Activated T-cell treated with anti-CD3 and anti-CD28 coated beads, Interleukin-2, amount 50 U/mL, for 1 hour (primary cell): ENCODE measurements around the gene TOM1.

Experiments
- DNase-seq: peaks from one replicate; pipeline ENCODE4 v3.0.0-alpha.2; 2020

The TOM1 gene

DNA sequence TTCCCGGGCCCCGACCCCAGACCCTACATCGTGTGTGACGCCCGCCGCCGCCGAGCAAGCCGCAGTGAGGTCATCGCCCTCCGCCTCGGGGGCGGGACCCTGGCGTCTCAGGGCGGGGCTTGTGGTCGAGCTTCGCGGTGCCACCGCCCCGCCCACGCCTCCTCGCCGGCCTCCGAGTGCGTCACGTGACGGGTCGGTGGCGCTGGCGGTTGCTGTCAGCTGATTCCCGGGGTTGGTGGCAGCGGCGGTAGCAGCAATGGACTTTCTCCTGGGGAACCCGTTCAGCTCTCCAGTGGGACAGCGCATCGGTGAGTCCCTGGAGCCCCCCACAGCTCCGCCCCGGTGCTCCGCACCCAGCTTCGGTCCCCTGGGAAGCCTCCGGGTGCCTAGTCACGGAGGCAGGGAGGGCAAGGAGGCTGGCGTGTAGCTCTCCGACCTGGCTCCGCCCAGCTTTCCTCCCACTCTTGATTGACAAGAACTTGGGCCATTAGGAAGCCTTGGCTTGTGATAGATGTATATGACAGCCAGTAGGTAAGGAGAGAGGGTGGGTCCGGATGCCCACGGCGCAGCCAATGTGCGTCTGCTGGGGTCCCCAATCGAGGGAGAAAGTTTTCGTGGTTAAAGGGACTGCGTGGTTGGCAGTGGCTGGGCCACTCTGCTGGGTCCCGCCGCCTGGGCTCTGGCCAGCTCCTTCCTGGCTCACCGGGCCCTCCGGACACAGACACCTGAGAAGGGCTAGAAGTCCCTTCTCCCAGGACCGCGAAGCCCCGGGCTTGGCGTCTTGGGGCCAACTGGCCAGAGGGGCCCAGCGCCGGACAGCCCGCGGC lies at the start of gene TOM1:
Gene TOM1, plus strand, starts transcription at position 222 of the 827 bp plus-strand sequence. Its CDS starts 35 bp downstream, at position 257.
- DNase-seq = peak; percentile 99

DNA sequence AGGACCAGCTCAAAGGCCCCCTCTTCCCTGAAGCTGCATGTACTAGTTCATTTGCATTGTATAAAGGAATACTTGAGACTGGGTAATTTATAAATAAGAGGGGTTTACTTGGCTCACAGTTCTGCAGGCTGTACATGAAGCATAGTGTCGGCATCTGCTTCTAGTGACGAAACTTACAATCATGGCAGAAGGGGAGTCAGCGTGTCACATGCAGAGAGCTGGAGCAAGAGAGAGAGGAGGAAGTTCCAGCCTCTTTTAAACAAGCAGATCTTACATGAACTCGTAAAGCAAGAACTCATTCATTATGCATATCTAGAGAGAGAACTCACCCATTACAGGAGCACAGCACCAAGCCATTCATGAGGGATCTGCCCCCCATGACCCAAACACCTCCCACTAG lies 49.5 kb upstream of the TOM1 start:
- DNase-seq = no peak

DNA sequence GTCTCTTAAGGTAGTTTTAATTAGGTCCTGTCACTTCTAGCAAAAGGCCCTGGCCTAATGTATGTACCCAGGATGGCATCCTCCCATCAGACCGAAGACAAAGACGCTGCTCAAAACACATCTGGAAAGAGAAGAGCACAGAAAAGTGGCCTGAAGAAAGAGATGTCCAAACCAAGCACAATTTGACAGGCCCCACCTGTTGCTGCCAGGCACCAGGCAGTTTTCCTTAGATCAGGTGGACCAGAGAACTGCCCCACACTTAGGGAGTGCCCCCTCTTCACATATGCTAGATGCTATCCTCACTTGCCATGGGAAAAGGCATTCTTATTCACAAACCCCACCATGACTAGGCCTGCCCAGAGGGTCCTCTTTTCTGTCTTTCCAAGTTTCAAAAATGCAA lies 45.7 kb upstream of the TOM1 start:
- DNase-seq = no peak

DNA sequence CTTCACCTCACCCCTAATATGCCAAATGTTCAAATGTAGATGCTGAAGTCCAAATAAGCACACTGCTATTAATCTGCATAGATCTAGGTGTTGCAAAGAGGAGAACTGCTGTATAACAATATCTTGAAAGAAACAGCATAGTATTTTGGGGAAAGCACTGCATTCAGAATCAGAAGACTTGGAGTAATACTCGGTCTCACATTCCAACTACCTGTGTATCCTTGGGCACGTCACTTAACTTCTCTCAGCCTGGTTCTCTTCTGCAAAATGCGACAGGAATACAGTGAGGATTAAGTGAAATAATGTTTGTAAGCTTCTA lies 42.7 kb upstream of the TOM1 start:
- no peak for DNase-seq

DNA sequence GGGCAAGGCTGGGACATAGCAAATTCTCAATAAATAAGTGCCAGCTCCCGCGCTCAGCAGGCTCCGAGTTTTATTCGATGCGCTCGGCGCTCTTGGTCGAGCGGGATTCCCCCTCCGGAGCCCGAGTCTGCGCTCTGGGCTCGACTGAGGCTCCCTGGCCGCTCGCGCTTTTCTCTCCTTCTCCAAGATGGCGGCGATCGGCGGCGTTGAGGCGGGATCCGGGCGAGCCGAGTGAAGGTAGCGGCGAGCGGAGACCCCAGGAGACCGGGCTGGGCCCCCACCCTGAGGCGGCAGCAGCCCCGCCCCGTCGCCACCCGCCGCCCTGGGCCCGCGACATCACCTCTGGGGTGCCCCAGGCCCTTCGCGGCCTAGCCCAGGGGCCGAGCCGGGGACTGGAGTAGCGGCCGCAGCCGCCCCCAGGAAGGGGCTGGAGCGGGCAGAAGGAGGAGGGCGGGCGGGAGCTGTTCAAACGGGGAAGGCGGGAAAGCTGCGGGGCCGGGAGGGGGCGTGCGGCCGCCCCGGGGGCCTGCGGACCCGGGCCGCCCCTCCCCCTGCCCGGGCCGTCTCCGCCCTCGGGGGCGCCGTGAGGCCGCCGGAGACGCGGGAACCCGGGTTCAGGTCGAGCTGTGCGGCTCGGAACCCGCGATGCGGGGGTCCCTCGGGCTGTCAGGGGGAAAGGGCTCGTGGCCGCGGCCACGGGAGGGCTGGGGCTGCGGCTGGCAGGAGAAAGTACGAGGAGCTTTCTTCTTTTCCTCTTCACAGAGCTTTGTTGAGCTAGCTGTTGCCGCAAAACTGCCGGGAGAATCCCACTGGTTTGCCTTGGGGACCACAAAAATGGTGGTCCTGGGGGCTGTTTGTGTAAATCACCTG lies 42.1 kb upstream of the TOM1 start, which contains the start of gene HMGXB4:
Gene HMGXB4, plus strand, starts transcription at position 173 of the 870 bp plus-strand sequence. CDS start 4,898 bp downstream, outside the sequence.
- DNase-seq = peak; percentile 85

DNA sequence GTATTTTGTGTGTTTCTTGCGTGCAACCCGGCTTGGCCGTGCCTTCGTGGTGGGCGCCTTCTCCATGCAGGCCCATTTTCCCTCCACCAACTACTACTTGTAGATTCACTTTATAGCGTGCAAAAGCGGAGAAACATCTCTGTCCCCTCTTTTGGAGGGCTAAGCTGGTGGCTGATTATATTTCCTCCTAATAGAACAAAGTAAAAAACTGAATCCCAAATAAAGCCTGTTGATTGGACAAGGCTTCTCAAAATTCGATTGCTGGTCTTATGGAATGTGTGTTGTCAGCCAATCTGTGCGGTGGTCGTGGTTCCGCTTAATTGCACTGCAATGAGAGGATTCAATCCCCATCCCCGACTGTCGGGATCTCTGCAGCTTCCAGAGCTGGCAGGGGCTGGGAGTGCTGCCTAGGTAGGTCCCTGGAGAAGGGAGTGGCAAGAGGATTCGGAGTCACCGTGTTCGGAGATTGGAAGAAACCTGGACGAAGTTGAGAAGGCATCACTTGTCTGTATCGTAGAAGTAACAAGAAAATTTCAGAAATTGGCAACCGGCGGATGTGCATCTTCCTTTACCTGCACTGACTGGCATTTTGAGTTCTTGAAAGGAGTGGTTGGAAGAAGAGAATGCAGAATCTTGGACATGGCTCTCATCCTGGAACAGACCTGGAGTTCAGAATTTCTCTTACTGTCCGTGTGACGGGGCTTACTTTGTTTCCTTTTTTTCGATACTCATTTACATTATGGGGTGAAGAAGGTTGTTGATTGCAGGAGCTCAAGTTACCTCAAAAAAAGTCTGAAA lies 41.3 kb upstream of the TOM1 start:
- no peak for DNase-seq

DNA sequence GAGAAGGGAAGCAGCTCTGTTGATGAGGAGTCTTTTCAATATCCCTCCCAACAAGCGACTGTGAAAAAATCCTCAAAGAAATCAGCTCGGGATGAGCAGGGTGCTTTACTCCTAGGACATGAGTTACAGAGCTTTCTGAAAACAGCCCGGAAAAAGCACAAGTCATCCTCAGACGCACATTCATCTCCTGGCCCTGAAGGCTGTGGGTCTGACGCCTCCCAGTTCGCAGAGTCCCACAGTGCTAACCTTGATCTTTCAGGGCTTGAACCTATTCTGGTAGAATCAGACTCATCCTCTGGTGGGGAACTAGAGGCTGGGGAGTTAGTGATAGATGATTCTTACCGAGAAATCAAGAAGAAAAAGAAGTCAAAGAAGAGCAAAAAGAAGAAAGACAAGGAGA lies 34.7 kb upstream of the TOM1 start:
- no peak for DNase-seq

DNA sequence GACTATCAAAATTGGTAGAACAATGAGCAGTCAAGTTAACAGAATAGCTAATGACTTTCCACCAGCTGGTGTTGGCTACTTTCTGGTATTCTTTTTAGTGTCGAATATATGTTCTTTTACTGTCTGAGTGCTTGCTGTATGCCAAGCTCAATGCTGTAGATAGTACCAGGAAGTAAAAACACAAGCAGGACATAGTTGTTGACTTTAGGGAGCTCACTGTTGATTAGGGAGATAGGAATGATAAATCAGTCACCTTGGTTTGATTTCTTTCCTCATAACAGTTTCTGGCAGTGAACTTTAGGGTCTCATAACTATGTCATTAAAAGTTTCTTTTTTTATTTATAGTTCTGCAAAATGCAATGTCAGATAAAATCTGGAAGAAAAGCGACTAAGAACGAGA lies 33.4 kb upstream of the TOM1 start:
- no peak for DNase-seq

DNA sequence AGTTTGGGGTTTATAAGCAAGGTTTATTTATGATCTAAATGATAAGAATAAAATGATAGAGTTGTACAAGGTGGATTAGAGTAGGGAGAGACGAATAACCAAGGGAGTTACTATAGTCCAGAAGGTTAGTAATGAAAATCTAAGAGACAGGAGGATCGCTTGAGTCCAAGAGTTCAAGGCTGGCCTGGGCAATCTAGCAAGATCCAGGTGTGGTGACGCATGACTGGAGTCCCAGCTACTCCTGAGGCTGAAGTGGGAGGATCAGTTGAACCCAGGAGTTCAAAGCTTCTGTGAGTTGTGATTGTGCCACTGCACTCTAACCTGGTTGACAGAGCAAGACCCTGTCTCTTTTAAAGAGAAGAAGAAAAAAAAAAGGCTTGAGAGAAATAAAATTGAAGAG lies 30.1 kb upstream of the TOM1 start:
- DNase-seq = no peak

DNA sequence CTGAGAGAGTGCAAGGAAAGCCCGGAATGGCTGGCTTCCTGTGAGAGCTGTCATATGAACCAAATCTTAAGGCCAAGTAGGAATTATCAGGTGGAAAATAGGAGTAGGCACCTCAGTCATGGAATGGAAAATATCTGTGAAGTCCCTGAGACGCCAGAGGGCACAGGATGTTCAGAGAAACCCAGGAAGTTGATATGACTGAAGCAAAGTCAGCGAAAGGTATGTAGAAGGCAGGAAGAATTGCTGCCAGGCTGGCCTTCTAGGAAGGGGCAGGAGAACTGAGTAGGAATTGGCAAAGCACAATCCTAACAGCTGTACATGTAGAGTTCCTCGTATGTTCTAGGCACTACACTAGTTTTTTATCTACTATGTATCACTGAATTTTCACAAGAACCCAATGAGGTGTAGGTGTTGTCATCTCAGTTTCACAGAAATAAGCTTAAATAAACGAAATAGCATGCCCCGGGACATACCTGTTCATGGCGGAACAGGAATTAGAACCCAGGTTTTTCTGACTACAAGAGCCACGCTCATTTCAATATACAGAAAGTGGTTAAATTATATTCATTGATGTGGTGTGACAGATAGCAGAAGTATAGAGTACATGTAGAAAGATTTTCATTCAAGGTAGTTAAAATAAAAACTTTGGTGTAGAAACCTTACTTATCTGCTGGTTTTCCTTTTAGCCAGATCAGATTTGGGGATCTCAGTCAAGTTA lies 25.4 kb upstream of the TOM1 start:
- no peak for DNase-seq

DNA sequence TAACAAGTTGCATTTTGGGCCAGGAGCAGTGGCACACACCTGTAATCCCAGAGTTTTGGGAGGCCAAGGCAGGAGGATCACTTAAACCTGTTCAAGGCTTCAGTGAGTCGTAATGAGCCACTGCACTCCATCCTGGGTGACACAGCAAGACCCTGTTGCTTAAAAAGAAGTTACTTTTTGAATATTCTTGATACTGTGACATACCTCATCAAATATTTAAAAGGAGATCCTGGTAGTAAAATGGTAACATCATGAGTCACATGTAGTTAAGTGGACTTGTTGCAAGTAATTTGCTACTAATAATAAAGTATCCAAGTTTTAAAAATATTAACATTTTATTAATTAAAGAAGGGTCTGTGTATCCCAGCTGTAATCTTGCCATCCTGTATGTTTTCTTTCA lies 24.1 kb upstream of the TOM1 start:
- DNase-seq = no peak

DNA sequence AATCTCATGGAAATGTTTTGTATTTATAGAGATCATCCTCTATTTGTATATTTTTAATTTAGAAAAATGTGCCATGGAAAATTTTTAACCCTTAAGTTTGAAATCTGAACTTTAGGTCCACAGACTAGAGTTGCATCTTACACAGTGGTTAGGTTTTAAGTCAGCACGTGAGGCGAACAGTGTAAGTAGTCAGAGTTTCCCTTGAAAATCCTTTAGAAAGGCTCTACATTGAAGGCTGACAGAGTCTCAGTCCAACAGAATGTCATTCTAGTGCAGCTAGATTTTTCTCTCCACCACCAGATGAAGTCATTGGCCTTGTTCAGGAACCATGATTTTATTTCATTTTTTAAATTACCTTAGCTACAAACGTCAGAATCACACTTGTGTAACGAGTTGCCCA lies 23.7 kb upstream of the TOM1 start:
- no peak for DNase-seq

DNA sequence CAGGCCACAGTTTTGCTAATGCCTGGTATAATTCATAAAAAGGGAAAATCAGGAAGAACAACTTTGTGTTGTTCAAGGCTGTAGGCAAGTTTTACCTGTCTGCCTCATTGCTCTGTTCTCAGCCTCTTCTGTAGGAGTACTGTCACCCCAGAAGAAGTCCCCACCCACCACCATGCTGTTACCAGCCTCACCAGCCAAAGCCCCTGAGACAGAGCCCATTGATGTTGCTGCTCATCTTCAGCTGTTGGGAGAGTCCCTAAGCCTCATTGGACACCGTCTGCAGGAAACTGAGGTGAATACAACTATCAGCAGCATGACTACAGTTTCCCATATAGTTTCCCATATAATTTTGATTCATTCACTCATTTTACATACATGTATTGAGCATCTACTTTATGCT lies 11.6 kb upstream of the TOM1 start:
- DNase-seq = no peak

DNA sequence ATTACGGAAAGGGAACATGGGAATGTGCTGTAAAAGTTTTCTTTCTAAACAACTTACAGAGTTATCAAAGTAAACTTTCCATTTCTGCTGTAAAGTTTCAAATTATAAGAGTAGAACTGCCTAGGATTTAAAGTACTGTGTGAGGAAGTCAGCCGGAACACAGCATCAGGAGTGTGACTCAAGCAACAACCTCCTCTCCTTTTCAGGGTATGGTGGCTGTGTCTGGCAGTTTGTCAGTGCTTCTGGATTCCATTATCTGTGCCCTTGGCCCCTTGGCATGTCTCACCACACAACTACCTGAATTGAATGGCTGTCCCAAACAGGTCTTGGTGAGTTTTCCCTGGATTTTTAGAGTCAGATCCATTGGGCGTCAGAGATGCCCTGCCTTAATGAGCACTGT lies 6.9 kb upstream of the TOM1 start:
- no peak for DNase-seq

DNA sequence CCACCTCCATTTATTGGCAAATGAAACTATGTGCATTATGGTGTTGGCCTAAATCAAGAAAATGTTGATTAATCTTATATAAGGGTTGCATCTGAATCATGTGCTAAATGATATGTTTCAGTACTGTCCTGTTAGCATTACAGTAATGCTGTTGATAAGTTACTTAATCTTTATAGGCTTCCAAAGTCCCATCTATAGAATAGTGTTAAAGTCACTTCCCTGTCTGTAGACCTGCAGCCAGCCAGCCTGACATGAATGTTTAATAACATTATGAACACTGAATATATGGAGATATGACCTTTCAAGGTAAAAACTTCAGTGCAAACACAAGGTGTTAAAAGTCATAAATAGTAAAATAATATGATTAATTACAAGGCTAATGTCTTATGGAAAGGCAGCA lies 3.6 kb upstream of the TOM1 start:
- no peak for DNase-seq

DNA sequence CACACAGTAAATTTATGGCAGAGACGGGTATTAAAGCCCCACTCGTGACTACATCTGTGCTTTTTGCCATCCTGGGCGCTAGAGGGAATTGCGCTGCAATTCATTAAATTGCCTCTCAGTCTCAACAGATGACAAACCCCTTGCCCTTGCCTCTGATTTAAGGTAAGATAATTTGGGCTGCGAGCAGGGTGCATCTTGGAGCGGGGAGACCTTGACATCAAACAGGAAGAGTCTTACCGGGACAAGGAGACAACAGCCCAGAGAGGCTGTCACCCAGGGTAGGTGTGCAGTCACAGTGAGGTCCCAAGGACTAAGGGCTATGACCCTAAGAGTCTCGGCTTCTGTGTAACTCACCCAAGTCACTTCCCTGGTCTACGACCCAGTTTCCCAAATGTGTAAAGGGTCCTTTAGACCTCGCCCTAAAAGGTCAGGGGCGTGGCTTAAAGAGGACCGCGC lies 449 bp upstream of the TOM1 start:
- DNase-seq = no peak

DNA sequence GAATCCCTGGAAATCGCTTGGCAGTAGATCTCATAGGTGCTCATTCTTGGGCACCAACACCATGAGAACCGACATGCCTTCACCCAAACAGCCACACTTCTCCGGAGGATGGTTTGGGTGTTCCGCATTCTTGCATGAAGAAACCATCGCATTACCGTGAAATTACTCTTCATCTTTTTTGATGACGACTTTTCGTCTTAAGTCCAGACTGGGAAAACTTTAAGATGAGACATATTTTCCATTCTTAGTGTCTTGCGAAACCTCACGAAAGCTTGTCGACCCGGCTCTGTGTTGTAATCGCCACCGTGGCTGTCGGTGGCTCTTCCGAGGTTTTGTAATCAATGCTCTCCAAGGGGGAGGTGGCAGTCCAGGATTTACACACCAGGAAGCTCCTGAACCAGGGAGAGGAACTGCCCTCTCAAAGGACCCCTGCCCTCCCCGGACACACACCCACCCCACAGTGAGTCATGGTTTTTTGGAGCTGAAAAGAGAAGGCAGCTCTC lies 1.7 kb downstream of the TOM1 start:
- no peak for DNase-seq

DNA sequence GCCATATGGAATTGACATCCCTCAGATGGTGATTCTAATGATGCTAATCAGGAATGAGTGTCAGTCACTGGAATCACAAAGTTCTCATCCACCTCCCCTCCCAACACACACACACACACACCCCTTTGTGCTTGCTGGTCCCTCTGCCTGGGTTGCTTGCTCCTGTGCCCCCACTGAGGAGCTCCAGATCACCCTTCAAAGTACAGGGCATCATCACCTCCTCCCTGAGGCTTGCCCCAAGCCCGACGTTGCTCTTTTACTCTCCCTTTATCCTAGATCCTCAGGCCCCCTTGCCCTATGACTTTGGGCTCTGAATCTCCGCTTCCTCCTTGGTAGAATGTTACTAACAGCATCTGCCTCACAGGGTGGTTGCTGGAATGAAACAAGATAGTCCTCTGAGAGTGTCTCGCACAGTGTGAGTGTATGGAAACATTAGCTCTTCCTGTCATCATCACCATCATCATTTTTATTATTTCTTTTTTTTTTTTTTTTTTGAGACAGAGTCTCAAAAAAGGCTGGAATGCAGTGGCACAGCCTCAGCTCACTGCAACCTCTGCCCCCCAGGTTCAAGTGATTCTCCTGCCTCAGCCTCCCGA lies 3.4 kb downstream of the TOM1 start:
- DNase-seq = no peak

DNA sequence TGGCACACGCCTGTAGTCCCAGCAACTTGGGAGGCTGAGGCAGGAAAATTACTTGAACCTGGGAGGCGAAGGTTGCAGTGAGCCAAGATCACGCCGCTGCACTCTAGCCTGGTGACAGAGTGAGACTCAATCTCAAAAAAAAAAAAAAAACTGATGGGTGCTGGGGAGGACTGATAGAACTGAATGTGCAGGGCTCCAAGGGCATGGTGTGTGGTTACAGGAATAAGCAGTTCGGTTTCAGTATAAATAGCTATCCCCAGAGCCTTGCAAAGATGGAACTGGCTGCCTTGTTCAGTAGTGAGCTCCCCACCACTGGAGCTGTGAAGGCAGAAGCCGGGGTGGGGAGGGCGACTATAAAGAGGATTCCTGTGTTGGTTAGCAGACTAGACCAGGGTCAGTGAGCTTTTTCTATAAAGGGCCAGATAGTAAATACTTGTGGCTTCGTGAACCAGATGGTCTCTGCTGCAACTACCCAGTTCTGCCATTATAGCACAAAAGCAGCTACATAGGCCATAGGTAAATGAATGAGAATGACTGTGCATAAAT lies 5.9 kb downstream of the TOM1 start:
- DNase-seq = no peak

DNA sequence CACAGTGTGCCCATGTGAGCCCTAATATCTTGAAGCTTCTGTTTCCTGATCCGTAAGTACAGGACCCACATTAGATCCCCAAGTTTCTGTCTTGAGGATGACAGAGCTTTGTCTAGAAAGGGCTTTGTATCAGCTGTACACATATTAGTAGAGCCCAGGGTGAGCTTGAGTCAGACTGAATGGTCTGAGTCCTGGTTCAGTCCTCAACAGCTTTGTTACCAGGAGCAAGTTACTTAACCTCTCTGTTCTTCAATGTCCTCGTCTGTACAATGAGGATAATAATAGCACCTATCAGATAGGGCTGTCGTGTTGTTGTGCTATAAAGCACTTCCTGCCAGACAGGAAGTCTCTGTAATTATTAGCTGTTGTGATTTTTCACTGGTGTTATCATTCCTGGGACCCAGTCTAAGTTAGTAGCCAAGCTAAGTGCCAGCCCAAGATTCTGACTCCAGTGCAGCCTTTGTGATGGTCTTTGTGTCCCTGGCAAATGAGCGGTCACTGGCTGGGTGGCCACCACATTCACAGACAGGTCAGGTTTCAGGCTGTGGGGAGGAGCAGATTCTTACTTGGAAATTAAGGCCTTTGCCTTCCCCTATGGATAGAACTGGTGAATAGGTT lies 6.8 kb downstream of the TOM1 start:
- no peak for DNase-seq

DNA sequence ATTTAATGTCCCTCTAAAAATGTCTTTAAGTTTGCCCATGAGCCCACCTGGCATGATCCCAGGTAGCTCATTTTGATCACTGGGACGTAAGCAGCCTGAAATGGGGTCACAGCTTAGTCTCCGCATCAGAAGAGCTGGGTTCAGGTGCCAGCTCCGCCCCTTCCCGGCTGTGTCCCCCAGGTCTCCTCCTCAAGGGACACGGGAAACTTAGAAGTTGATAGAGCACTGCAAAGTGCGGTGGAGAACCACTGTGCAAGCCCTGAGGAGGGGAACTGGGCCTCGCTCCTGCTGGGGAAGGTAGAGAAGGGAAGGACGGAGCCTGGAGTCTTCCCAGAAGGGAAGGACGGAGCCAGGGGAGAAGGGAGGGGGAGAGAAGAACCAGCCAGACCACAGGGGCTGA lies 7.7 kb downstream of the TOM1 start:
- no peak for DNase-seq
